Cardiac septum (tissue), 1 donor: ENCODE measurements around the gene MYCBPAP. TPM values are rescaled to one million over a fixed set of nuclear protein-coding genes. Genes with fewer than 3 reads are reported as not detected.

Experiments used
- DNase-seq: peaks from one replicate; pipeline ENCODE4 v3.0.0-alpha.2; 2020; ENCODE audit warnings: low spot score
- intact Hi-C: fragments of 100-400 bp; cut with DNase I; formaldehyde crosslinking; loops from one replicate; pipeline ENCODE4 v1.14.0; 2022
- total RNA-seq: library from RNA; stranded (reverse); fragmentation: NEBNext Ultra II Directional; extraction: Animal tissue kit (Norgen Biotek cat#: 25700); gene quantifications from one replicate; pipeline ENCODE4 v1.2.1, GENCODE V29; 2021
- donor health status: DM: no; HTN: no; CAD: no.

MYCBPAP gene
- total RNA-seq, 1 donor from 2014 or later: 0.13 TPM

DNA sequence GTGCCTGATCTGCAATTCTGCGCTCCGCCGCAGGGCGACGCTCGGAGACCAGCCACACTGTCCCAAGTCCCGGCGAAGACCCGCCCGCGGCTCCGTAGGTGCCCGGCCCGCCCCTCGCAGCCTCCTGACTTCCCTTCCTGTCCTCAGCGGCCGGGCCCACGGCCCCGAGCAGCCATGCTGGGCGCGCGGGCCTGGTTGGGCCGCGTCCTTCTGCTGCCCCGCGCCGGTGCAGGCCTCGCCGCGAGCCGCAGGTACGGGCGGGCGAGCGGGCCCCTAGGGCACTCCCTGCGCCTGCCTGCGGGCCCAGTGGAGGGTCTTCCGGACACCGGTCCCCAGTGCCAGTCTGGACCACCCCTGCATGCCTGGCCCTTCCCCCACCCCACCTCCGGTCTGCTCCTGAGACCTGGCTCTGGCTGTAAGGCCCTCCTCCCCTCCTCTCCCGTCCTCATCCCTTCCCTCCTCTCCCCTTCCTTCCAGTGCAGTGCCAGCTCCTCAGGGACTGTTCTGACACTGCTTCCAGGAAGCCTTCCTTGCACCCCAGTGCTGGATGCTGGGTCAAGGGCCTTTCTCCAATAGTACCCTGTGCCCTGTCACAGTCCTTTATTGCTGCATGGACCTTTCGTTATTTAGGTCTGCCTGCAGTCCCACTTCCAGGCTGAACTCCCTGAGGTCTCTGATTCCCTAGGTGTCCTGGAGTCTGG, 38.9 kb downstream of the MYCBPAP start, which contains the start of gene SPATA20:
Gene SPATA20, plus strand, starts transcription at position 140 of the 701 bp plus-strand sequence. Its CDS starts 35 bp downstream, at position 175.
- intact Hi-C loops: loop anchor here (2.0 to 10.0 kb wide), 4 partner anchors 66 to 408 kb away; no protein-coding TSS in a partner anchor
- DNase-seq: peak; percentile 94

DNA sequence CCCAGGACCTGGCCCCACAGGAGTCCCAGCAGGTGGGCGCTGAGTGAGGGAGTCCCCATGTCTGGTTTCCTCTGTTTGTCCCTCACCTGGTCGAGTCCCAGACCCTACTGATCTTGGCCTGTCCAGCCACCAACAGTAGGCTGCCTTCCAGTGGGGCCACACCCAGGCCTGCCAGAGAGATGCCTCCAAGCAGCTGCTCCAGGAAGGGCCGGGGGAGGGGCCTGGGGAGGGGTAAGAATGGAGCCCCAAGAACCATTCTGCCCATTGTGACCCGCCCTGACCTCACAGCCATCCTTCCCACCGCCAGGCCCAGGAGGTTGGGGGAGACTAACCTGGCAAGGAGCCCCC, 39.5 kb downstream of the MYCBPAP start:
- intact Hi-C loops: loop anchor here (2.0 to 10.0 kb wide), 4 partner anchors 65 to 407 kb away; no protein-coding TSS in a partner anchor

DNA sequence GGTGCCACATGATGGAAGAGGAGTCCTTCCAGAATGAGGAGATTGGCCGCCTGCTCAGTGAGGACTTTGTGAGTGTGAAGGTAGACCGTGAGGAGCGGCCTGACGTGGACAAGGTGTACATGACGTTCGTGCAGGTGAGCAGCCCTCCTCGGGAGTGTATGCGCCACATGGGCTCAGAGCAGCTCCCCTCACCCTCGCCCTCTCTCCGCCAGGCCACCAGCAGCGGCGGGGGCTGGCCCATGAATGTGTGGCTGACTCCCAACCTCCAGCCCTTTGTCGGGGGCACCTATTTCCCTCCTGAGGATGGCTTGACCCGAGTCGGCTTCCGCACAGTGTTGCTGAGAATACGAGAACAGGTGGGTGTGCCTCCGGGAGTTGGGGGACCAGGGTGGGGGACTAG, 40.6 kb downstream of the MYCBPAP start:
- DNase-seq: no peak
- intact Hi-C loops: loop anchor here (10.0 kb wide), 1 partner anchor 406 kb away; no protein-coding TSS in a partner anchor

More for the DNA sequence above, 39.5 kb downstream of the MYCBPAP start:
- no peak for DNase-seq

DNA sequence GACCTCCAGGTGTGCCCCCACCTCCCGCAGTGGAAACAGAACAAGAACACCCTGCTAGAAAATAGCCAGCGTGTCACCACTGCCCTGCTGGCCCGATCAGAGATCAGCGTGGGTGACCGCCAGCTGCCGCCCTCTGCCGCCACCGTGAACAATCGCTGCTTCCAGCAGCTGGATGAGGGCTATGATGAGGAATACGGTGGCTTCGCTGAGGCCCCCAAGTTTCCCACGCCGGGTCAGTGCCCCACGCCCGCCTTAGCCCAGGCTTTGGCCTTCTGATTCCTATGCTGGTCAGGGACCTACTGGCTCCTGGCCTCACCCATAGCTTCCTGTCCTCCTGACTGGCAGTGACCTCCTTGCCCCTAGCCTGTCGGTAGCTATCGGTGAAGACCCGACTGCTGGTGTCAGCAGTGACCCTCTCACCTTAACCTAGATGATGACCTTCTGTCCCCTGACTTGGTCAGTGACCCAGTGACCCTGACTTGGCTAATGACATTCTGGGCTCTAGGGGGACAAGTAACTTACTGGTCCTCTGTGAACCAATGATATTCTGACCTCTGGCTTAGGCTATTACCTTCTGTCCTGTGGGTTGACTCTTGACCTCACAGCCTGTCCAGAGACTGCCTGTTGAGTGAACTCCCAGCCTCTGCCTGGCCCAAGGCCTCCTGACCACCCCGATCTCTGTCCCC, 41.2 kb downstream of the MYCBPAP start:
- intact Hi-C loops: loop anchor here (10.0 kb wide), 1 partner anchor 405 kb away; no protein-coding TSS in a partner anchor
- DNase-seq: no peak

DNA sequence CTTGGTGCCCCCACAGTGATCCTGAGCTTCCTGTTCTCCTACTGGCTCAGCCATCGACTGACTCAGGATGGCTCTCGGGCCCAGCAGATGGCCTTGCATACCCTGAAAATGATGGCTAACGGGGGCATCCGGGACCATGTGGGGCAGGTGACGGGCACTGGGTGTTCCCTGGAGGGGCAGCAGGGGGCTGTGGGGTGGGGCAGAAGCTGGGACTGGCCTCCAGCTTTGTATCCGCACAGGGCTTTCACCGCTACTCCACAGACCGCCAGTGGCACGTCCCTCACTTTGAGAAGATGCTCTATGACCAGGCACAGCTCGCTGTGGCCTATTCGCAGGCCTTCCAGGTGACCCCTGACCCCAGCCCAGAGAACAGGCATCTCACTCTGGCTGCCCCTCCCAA, 41.7 kb downstream of the MYCBPAP start:
- intact Hi-C loops: loop anchor here (2.0 to 10.0 kb wide), 2 partner anchors 77 to 405 kb away; no protein-coding TSS in a partner anchor
- DNase-seq: no peak

DNA sequence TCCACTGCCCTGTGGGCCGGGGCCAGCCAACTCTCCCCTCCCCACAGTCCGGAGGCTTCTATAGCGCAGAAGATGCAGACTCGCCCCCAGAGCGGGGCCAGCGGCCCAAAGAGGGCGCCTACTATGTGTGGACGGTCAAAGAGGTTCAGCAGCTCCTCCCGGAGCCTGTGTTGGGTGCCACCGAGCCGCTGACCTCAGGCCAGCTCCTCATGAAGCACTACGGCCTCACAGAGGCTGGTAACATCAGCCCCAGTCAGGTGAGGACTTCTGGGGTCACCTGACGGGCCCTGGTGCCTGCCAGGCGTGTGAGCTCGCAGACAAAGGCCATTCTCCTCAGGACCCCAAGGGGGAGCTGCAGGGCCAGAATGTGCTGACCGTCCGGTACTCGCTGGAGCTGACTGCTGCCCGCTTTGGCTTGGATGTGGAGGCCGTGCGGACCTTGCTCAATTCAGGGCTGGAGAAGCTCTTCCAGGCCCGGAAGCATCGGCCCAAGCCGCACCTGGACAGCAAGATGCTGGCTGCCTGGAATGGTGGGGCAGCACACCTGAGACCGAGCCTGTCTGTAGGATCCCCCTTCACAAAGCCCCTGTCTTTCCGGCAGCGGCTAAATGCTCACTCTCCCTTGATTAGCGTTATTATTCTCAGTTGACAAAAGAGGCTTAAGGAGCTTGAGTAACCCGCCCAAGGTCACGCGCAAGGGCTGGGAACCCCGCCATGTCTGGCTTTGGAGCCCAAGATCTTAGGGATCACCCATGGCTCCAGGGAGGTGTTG, 42.6 kb downstream of the MYCBPAP start:
- DNase-seq: no peak
- intact Hi-C loops: loop anchor here (2.0 kb wide), 1 partner anchor 76 kb away; no protein-coding TSS in a partner anchor

DNA sequence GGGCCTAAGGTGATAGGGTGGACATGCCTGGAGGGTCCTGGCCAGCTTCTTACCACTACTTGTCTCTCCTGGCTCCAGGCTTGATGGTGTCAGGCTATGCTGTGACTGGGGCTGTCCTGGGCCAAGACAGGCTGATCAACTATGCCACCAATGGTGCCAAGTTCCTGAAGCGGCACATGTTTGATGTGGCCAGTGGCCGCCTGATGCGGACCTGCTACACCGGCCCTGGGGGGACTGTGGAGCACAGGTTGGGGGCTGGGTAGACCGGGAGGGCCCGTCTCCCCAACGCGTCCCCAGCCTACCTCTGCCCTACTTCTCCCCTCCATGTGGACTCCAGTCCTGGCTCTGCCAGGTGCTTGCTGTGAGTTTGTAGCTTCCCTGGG, 43.2 kb downstream of the MYCBPAP start:
- intact Hi-C loops: loop anchor here (2.0 kb wide), 1 partner anchor 75 kb away; no protein-coding TSS in a partner anchor
- DNase-seq: no peak

DNA sequence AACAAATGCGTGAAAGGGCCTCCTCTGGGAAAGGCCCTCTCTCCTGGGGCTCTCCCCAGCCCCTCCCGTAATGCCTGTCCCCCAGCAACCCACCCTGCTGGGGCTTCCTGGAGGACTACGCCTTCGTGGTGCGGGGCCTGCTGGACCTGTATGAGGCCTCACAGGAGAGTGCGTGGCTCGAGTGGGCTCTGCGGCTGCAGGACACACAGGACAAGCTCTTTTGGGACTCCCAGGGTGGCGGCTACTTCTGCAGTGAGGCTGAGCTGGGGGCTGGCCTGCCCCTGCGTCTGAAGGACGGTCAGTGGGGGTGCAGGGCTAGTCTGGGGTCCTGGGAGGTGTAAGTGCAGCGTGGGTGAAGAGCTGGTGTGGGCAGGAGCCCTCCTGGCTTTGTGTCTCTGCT, 43.6 kb downstream of the MYCBPAP start:
- intact Hi-C loops: loop anchor here (2.0 kb wide), 2 partner anchors 75 to 127 kb away; no protein-coding TSS in a partner anchor
- no peak for DNase-seq

DNA sequence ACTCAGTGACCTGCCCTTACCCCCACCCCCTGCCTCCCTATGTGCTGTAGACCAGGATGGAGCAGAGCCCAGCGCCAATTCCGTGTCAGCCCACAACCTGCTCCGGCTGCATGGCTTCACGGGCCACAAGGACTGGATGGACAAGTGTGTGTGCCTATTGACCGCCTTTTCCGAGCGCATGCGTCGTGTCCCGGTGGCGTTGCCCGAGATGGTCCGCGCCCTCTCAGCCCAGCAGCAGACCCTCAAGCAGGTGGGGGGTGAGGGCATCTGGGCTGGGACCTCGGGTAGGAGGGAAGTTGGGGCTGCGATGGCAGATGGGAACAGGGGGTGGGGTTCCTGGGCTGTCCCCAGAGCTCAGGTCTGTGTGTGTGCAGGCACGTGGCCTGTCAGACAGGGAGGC, 46.0 kb downstream of the MYCBPAP start:
- no peak for DNase-seq
- intact Hi-C loops: no loop called here

DNA sequence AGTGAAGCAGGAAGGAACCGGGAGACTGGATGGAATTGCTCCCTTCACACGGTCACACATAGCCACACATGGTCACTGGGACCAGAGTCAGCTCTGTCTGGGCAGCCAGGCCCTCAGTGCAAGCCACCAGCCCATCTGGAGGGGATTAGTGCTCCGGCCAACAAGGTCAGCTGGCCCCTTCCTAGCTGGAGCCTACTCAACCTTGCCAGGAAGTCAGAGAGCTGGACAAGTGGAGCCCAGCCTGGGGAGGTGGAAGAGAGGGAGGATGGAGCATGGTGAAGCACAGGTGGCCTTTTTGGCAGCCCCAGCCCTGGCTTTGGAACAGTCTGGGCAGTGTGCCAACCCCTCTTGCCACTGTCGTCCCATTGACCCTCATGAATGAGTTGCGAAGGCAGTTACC, 48.6 kb downstream of the MYCBPAP start:
- intact Hi-C loops: no loop called here
- no peak for DNase-seq

DNA sequence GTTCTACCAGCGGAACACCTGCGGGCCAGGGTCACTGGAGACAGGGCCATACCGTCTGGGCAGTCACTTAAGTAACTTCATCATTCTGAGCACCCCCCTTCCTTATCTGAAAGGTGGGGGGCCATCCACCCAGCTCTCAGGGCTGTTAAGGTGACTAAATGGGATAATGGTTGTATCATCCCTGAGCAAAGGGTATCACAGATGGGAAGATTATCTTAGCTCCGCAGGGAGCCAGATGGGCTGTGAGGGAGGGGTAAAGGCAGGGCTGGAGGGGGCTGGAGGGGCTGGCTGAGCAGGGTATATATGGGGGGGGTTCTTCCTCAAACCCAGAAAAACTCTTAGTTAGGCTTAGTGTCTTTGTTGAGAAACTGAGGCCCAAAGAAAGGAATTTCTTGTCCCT, 49.4 kb downstream of the MYCBPAP start:
- DNase-seq: no peak
- intact Hi-C loops: no loop called here

DNA sequence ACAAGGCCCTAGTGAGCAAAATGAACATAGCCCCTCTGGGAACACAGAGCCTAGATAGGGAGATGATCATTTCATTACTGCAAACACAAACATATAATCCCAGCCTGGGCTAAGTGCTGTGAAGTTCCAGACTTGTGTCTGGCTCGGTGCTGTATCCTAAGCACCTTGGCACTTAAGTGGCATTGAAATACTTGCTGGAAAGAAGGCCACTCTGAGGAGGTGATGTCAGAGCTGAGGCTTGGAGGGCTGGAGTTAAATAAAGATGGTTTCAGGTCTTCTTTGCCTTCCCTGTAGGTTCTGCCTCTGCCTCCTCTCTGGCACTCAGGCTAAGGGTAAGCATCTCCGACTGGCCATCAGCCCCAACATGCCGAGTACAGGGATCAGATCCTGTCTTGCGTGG, 49.9 kb downstream of the MYCBPAP start:
- intact Hi-C loops: no loop called here

DNA sequence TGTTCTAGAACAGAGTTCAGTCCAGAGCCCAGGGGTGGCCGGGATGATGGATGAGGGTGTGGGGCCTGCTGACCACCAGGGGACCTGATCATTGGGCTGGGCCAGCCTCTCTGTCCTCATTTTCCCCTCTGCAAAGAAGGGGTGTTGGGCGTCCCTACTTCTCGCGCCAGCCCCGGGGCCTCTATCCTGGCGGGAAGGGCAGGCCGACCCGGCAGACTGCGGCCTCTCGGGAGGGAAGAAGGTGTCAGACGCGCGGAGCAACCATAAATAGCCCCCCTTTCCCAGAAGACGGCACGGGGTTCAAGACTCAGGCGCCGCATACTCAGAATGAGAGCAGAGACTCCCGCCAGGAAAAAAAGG, 50.3 kb downstream of the MYCBPAP start:
- intact Hi-C loops: no loop called here
- no peak for DNase-seq

More for the DNA sequence above, 49.9 kb downstream of the MYCBPAP start:
- DNase-seq: no peak

DNA sequence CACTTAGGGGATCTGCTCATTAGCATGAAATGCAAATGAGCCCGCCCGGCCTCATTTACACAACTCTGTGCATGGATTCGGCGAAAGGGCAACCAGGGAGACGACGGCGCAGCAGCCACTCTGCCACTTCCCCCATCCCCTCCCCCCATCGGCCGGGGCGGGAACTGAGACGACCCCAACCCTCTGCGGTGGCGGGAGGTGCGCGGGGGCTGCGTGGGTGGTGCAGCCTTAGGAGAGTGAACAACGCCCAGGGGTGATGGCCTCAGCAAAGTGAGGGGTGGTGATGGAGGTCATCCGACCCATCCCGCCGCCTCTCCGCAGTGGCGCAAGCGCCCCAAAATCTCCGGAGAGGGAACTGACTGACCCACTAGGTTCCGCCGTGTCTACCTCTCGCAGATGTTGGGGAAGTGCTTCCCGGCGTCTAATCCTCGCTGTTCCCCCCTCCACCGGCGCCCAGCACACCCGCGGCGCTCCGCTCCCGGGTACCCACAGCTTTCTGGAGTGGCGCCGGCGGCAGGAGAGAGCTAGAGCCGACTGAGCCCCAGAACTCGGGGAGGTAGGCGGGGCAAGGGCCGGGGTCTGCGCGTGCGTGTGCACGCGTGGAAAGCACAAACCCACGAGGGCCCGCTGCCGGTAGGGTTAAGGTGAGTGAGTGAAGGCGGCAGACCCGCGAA, 50.8 kb downstream of the MYCBPAP start:
- intact Hi-C loops: no loop called here
- no peak for DNase-seq

DNA sequence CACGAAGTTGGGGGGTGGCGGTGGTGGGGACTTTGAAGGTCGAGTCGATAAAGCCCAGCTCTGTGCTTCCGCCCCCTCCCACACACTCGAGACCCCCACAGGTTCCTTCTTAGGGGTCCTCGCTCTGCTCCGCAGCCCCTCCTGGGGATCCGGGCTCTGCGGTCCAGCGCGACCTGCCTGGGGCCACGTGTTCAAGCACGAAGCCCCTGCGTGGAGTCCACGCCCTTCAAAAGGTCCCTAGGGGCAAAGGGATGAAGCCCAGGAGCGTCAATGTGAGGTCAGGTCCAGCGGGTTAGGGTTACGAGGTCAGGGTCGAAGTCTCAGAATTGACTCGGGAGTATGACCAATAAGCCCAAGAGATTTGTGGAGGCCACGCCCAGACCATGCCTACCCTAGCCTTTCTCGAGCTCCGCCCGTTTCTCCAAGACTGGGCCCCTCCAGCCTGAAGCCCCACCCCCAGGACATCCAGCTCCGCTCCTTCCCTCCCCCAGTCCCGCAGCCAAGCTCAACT, 51.5 kb downstream of the MYCBPAP start:
- no peak for DNase-seq
- intact Hi-C loops: no loop called here

DNA sequence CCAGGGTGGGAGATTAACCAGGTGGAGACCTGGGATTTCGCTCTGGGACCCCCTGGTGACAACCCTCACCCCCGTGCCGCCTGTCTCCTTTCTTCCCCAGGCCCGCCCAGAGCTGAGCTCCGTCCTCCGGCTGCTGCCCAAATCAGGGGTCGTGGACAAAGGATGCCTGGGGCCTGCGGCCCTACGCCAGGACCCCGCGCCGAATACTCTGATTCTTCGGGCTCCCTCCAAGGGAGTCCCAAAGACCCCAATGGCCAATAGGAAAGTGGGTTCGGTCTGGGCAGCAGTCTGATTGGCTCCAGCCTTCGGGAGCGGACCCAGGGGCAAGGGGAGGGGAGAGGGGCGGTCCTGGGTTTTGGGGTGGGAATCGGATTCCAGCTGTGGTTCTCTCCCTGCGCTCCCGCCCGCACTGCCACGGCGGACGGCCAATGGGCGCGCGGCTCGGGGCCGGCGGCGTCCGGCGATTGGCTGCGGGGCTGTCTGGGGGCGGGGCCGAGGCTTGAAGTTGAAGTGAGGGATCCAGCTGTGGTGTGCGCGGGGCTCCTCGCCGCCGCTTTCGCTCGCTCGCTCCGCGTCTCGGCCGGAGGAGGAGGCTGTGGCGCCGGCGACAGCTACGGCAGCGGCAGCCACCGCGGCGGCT, 52.1 kb downstream of the MYCBPAP start, which contains the start of gene CACNA1G:
Gene CACNA1G, plus strand, starts transcription at position 531 of the 640 bp plus-strand sequence. CDS start 745 bp downstream, outside the sequence.
- intact Hi-C loops: no loop called here
- DNase-seq: peak; percentile 92

DNA sequence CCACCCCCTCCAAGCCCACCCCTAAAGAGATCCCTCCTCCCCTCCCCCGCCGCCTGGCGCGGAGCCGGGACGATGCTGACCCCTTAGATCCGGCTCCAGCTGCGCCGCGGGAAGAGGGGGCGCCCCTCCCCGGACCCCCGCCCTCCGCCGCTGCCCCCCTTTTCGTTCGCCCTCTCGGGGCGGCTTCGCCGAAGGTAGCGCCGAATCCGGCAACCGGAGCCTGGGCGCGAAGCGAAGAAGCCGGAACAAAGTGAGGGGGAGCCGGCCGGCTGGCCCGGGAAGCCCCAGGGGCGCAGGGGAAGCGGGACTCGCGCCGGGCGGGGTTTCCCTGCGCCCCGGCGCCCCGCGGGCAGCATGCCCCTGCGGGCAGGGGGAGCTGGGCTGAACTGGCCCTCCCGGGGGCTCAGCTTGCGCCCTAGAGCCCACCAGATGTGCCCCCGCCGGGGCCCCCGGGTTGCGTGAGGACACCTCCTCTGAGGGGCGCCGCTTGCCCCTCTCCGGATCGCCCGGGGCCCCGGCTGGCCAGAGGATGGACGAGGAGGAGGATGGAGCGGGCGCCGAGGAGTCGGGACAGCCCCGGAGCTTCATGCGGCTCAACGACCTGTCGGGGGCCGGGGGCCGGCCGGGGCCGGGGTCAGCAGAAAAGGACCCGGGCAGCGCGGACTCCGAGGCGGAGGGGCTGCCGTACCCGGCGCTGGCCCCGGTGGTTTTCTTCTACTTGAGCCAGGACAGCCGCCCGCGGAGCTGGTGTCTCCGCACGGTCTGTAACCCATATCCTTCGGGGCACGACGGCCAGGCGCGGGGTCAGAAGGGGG, 52.9 kb downstream of the MYCBPAP start:
- intact Hi-C loops: no loop called here

DNA sequence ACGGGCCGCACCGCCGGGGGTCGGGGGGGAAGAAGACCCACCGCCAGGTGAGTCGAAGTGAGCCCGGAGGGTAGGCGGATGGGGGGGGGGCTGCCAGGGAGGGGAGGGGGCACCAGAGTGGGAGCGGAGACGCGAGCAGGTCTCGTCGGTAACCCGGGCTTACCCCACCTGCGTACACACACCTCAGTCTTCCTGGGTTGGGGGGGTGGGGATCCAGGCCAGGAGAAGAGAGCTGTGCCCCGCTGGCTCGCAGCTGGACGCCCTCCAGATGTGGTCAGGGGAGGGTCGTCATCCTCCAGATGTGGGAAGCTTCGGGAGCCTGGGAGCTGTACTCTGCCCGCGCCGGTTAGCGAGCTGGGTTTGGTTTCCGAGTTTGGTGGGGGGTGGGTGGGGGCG, 53.5 kb downstream of the MYCBPAP start:
- intact Hi-C loops: no loop called here
- DNase-seq: no peak

More for the DNA sequence above, 52.9 kb downstream of the MYCBPAP start:
- no peak for DNase-seq
